ENCODE data around the gene ZNF385D.

- TF ChIP-seq CTCF (IDR thresholded peaks at IDR 0.05) = no peak
- TF ChIP-seq POLR2A (IDR thresholded peaks at IDR 0.05) = no peak
These were observed 219.1 kb downstream of the ZNF385D start for GRCh38 chr3:21531909-21532308.
